ENCODE measurements around the gene PPP1R17.

PPP1R17 gene

GRCh38 chr7:31687024-31687748 is at the start of gene PPP1R17:
TSS of gene PPP1R17 (plus strand) at chr7:31687215. CDS start at chr7:31692442, 5,227 bp downstream.
- no peak for DNase-seq (ENCODE audit: extremely low read depth, low read depth)
- TF ChIP-seq, protein P1, sequence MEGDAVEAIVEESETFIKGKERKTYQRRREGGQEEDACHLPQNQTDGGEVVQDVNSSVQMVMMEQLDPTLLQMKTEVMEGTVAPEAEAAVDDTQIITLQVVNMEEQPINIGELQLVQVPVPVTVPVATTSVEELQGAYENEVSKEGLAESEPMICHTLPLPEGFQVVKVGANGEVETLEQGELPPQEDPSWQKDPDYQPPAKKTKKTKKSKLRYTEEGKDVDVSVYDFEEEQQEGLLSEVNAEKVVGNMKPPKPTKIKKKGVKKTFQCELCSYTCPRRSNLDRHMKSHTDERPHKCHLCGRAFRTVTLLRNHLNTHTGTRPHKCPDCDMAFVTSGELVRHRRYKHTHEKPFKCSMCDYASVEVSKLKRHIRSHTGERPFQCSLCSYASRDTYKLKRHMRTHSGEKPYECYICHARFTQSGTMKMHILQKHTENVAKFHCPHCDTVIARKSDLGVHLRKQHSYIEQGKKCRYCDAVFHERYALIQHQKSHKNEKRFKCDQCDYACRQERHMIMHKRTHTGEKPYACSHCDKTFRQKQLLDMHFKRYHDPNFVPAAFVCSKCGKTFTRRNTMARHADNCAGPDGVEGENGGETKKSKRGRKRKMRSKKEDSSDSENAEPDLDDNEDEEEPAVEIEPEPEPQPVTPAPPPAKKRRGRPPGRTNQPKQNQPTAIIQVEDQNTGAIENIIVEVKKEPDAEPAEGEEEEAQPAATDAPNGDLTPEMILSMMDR (IDR thresholded peaks at IDR 0.05; ENCODE audit: low read depth, low read length, missing control alignments) = no peak
- no peak within 1 kb of the TSS for H3K4me3 ChIP-seq (replicated peaks; ENCODE audit: low read depth, low read length)

GRCh38 chr7:31640381-31640780 is 46.6 kb upstream of the PPP1R17 start:
- no peak overlapping the region for H3K4me3 ChIP-seq (replicated peaks; ENCODE audit: low read depth, low read length)
- DNase-seq (ENCODE audit: extremely low read depth, low read depth) = no peak
- TF ChIP-seq, protein P1 (IDR thresholded peaks at IDR 0.05; ENCODE audit: low read depth, low read length, missing control alignments) = no peak

DNA sequence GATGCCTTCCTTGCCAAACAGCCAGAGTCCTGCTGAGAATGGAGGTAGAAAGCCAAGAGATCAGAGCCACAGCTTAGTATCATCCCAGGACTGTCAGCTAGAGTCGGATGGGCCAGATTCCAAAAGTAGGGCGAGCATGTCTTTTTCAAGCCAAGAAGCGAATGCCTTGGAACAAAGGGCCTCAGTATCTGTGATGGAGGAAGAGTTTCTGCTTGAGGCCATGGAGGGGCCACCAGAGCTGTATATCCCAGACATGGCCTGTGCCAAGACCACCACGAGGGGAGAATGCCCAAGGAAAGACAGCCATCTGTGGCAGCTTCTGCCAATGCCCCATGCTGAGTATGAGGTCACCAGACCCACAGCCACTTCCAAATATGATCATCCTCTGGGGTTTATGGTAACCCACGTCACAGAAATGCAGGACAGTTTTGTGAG is 44.3 kb upstream of the PPP1R17 start:
- TF ChIP-seq, protein P1 (IDR thresholded peaks at IDR 0.05; ENCODE audit: low read depth, low read length, missing control alignments) = no peak
- H3K4me3 ChIP-seq (replicated peaks; ENCODE audit: low read depth, low read length) = no peak overlapping the region
- DNase-seq (ENCODE audit: extremely low read depth, low read depth) = no peak

DNA sequence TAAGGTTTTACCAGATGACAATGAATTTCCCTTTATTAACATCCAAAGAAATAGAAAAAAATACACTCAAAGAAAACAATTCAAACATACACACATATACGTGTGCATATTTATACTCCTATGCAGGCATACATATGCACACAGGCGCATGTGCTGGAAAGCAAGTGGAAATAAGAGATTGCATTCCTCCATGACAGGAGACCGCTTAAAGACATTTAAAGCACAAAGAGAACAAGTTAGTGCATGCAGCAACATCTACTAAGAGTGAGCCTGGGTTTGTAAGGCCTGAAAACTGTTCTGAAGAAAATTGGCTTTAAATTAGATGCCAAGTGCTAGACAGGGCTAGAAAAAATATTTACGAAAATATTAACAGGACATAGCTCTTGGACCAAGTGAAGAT is 40.1 kb upstream of the PPP1R17 start:
- no peak for DNase-seq (ENCODE audit: extremely low read depth, low read depth)
- TF ChIP-seq, protein P1 (IDR thresholded peaks at IDR 0.05; ENCODE audit: low read depth, low read length, missing control alignments) = no peak
- no peak overlapping the region for H3K4me3 ChIP-seq (replicated peaks; ENCODE audit: low read depth, low read length)

- DNase-seq (ENCODE audit: extremely low read depth, low read depth) = no peak
- H3K4me3 ChIP-seq (replicated peaks; ENCODE audit: low read depth, low read length) = no peak overlapping the region
- TF ChIP-seq, protein P1 (IDR thresholded peaks at IDR 0.05; ENCODE audit: low read depth, low read length, missing control alignments) = no peak
These were observed 39.5 kb upstream of the PPP1R17 start for GRCh38 chr7:31647511-31647910.

DNA sequence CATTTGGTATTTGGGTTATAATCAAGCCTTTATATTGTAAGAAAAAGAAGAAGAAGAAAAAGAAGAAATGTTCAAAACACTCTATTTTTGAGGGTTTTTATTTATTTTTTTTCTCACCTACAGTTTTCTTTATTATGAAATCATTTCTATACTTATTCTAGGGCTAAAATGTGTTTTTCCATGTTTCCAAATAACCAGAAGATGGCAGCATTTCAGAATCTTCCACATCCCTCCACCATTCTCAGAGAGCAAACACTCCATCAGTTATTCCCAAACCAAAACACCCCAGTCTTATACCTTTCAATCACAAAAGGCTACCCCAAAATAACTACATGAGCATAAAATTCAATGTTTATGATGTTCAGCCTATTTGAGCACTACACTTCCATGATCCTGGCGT is 38.7 kb upstream of the PPP1R17 start:
- no peak overlapping the region for H3K4me3 ChIP-seq (replicated peaks; ENCODE audit: low read depth, low read length)
- DNase-seq (ENCODE audit: extremely low read depth, low read depth) = no peak
- TF ChIP-seq, protein P1 (IDR thresholded peaks at IDR 0.05; ENCODE audit: low read depth, low read length, missing control alignments) = no peak

- no peak overlapping the region for H3K4me3 ChIP-seq (replicated peaks; ENCODE audit: low read depth, low read length)
- TF ChIP-seq, protein P1 (IDR thresholded peaks at IDR 0.05; ENCODE audit: low read depth, low read length, missing control alignments) = no peak
- no peak for DNase-seq (ENCODE audit: extremely low read depth, low read depth)
These were observed 38.1 kb upstream of the PPP1R17 start for GRCh38 chr7:31648880-31649279.

Measured in HFF-Myc (cell line).